ENCODE results near the gene OXLD1. TPM values are rescaled to one million over a fixed set of nuclear protein-coding genes. Genes with fewer than 3 reads are reported as not detected.
"Not testable (repeated sequence)": the region's sequence is repeated elsewhere in the genome, so short reads cannot be mapped to it uniquely, and the experiment has no call there.

The OXLD1 gene
- total and polyA plus RNA-seq, 4 donors, result 8.9 to 77.7 (median 48.2) TPM

- ATAC-seq (ENCODE audit: insufficient read depth, low FRiP score), result no peak
- Histone ChIP-seq H3K27ac (ENCODE audit: low read depth in 1 of 2, low read length in 1 of 2) (no peak overlapping the region), H3K36me3 (ENCODE audit: control insufficient read depth in 4 of 4, insufficient read depth in 4 of 4, low read length in 4 of 4) (peaks cover 2 to 33% (median 9%) of the 10 kb centered on the region in 4 donors), H3K4me1 (ENCODE audit: control insufficient read depth in 5 of 5, insufficient read depth in 5 of 5, low read length in 5 of 5) (peaks cover 0 to 4% (median 0%) of the 10 kb centered on the region in 5 donors), H3K9me3 (ENCODE audit: control insufficient read depth in 4 of 4, insufficient read depth in 3 of 4, low read length in 3 of 4) (no peaks in the 10 kb centered on the region), H3K27me3 (ENCODE audit: control insufficient read depth in 3 of 3, insufficient read depth in 3 of 3, low read length in 2 of 3) (no peaks in the 10 kb centered on the region), H3K9ac (ENCODE audit: insufficient read depth in 1 of 2, low read length in 2 of 2) (no peak overlapping the region), H3K4me3 (no peak overlapping the region)
- TF ChIP-seq CTCF (IDR thresholded peaks at IDR 0.05; ENCODE audit: control extremely low read depth, extremely low read depth), result no peak
- no peak for DNase-seq
- WGBS, 2 donors, result 87 to 94% methylated on average over 17 of the region's 17 CpGs
Observed at GRCh38 chr17:81676906-81677305, 10.5 kb upstream of the OXLD1 start.

- WGBS, 2 donors, result 47 to 52% methylated on average over 18 of the region's 18 CpGs
- H3K36me3 ChIP-seq (ENCODE audit: control insufficient read depth in 4 of 4, insufficient read depth in 4 of 4, low read length in 4 of 4), result peaks cover 5 to 35% (median 12%) of the 10 kb centered on the region in 4 donors
- H3K4me1 ChIP-seq (ENCODE audit: control insufficient read depth in 5 of 5, insufficient read depth in 5 of 5, low read length in 5 of 5); H3K27me3 ChIP-seq (ENCODE audit: control insufficient read depth in 3 of 3, insufficient read depth in 3 of 3, low read length in 2 of 3); H3K4me3 ChIP-seq; H3K9ac ChIP-seq (ENCODE audit: insufficient read depth in 1 of 2, low read length in 2 of 2); H3K27ac ChIP-seq (ENCODE audit: low read depth in 1 of 2, low read length in 1 of 2); ATAC-seq (ENCODE audit: insufficient read depth, low FRiP score); H3K9me3 ChIP-seq (ENCODE audit: control insufficient read depth in 4 of 4, insufficient read depth in 3 of 4, low read length in 3 of 4): not testable (repeated sequence)
- peak; percentile 8 for TF ChIP-seq CTCF (IDR thresholded peaks at IDR 0.05; ENCODE audit: control extremely low read depth, extremely low read depth)
- DNase-seq, result peak in 1 of 3 donors; percentile 13
Observed at GRCh38 chr17:81675515-81676221, 9.3 kb upstream of the OXLD1 start.

GRCh38 chr17:81673561-81674258 lies 7.3 kb upstream of the OXLD1 start:
- no peaks in the 10 kb centered on the region for H3K9me3 ChIP-seq (ENCODE audit: control insufficient read depth in 4 of 4, insufficient read depth in 3 of 4, low read length in 3 of 4)
- DNase-seq (no peak), ATAC-seq (ENCODE audit: insufficient read depth, low FRiP score) (no peak)
- H3K27me3 ChIP-seq (ENCODE audit: control insufficient read depth in 3 of 3, insufficient read depth in 3 of 3, low read length in 2 of 3), result no peaks in the 10 kb centered on the region
- 88 to 91% methylated on average over 18 of the region's 18 CpGs for WGBS, 2 donors
- no peak for TF ChIP-seq CTCF (IDR thresholded peaks at IDR 0.05; ENCODE audit: control extremely low read depth, extremely low read depth)
- no peak overlapping the region for H3K4me3 ChIP-seq
- H3K27ac ChIP-seq (ENCODE audit: low read depth in 1 of 2, low read length in 1 of 2), result no peak overlapping the region
- no peak overlapping the region for H3K9ac ChIP-seq (ENCODE audit: insufficient read depth in 1 of 2, low read length in 2 of 2)
- H3K4me1 ChIP-seq (ENCODE audit: control insufficient read depth in 5 of 5, insufficient read depth in 5 of 5, low read length in 5 of 5), result no peaks in the 10 kb centered on the region
- H3K36me3 ChIP-seq (ENCODE audit: control insufficient read depth in 4 of 4, insufficient read depth in 4 of 4, low read length in 4 of 4), result peaks cover 7 to 42% (median 12%) of the 10 kb centered on the region in 4 donors

All from lung (tissue), 12 donors.